Measurements from ENCODE around the gene CENPB.

CENPB gene

DNA sequence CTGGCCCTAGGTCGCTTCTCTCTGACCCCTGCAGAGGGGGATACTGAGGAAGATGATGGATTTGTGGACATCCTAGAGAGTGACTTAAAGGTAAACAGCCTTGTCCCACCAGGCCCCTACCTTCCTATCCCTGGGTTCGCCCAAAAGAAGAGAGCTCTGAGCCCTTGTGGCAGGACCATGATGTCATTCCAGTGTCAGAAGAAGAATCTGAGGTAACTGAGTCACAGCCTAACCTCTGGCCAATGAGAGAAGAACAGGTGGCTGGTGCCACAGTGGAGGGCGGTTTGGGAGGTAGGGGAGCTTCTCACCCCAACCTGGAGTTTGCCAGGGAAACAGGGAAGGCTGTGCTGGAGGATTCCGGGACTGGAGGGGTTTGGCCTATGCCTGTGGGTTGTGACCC, 14.8 kb upstream of the CENPB start:
- Histone ChIP-seq H3K27me3 (ENCODE audit: insufficient read depth, low read length) (no peaks in the 10 kb centered on the region), H3F3A (ENCODE audit: insufficient read depth, low read length) (no peaks in the 10 kb centered on the region), H3K9ac (ENCODE audit: low read length) (no peak overlapping the region), H2AFZ (ENCODE audit: low read length) (no peak overlapping the region), H3K36me3 (ENCODE audit: insufficient read depth, low read length) (peaks cover 64% of the 10 kb centered on the region), H3K4me3 (ENCODE audit: low read depth, low read length, poor library complexity, severe bottlenecking) (no peak overlapping the region), H4K20me1 (ENCODE audit: insufficient read depth, low read length) (no peaks in the 10 kb centered on the region), H3K9me3 (ENCODE audit: low read length) (no peaks in the 10 kb centered on the region), H3K79me2 (ENCODE audit: insufficient read depth, low read length) (0 out of 2 replicates have a peak, but pooled peaks cover 6% of the 10 kb centered on the region), H3K9me2 (ENCODE audit: low read depth, low read length) (no peaks in the 10 kb centered on the region), H3K4me1 (ENCODE audit: insufficient read depth, low read length, severe bottlenecking) (peaks cover 35% of the 10 kb centered on the region), H3K27ac (ENCODE audit: low read depth, low read length, poor library complexity, severe bottlenecking) (no peak overlapping the region), H3K4me2 (ENCODE audit: low read length) (no peak overlapping the region)
- no peak for TF ChIP-seq EZH2 (IDR thresholded peaks at IDR 0.05; ENCODE audit: borderline replicate concordance, low read length)
- TF ChIP-seq, protein P1, sequence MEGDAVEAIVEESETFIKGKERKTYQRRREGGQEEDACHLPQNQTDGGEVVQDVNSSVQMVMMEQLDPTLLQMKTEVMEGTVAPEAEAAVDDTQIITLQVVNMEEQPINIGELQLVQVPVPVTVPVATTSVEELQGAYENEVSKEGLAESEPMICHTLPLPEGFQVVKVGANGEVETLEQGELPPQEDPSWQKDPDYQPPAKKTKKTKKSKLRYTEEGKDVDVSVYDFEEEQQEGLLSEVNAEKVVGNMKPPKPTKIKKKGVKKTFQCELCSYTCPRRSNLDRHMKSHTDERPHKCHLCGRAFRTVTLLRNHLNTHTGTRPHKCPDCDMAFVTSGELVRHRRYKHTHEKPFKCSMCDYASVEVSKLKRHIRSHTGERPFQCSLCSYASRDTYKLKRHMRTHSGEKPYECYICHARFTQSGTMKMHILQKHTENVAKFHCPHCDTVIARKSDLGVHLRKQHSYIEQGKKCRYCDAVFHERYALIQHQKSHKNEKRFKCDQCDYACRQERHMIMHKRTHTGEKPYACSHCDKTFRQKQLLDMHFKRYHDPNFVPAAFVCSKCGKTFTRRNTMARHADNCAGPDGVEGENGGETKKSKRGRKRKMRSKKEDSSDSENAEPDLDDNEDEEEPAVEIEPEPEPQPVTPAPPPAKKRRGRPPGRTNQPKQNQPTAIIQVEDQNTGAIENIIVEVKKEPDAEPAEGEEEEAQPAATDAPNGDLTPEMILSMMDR (IDR thresholded peaks at IDR 0.05; ENCODE audit: low read length) = no peak

DNA sequence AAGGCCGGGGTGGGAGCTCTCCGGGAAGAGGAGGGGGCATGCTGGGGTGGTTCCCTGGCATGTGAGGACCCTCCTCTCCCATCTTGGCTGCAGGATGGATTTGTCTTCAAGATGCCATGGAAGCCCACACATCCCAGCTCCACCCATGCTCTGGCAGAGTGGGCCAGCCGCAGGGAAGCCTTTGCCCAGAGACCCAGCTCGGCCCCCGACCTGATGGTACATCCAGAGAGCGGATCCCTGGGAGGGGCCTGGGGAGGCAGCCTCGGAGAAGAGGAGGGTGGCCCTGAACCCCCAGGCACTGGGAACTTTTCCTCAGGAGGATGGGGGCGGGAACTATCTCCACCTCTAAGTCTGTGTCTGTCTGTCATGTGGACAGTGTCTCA, 14.3 kb upstream of the CENPB start:
- TF ChIP-seq, protein P1 (IDR thresholded peaks at IDR 0.05; ENCODE audit: low read length) = no peak
- no peak for TF ChIP-seq EZH2 (IDR thresholded peaks at IDR 0.05; ENCODE audit: borderline replicate concordance, low read length)
- Histone ChIP-seq H3K4me1 (ENCODE audit: insufficient read depth, low read length, severe bottlenecking) (peaks cover 35% of the 10 kb centered on the region), H3F3A (ENCODE audit: insufficient read depth, low read length) (no peaks in the 10 kb centered on the region), H3K9me3 (ENCODE audit: low read length) (no peaks in the 10 kb centered on the region), H3K4me2 (ENCODE audit: low read length) (no peak overlapping the region), H3K36me3 (ENCODE audit: insufficient read depth, low read length) (peaks cover 59% of the 10 kb centered on the region), H3K9me2 (ENCODE audit: low read depth, low read length) (no peaks in the 10 kb centered on the region), H3K4me3 (ENCODE audit: low read depth, low read length, poor library complexity, severe bottlenecking) (no peak overlapping the region), H4K20me1 (ENCODE audit: insufficient read depth, low read length) (no peaks in the 10 kb centered on the region), H2AFZ (ENCODE audit: low read length) (no peak overlapping the region), H3K27ac (ENCODE audit: low read depth, low read length, poor library complexity, severe bottlenecking) (peak overlapping the region; percentile 95), H3K9ac (ENCODE audit: low read length) (no peak overlapping the region), H3K27me3 (ENCODE audit: insufficient read depth, low read length) (no peaks in the 10 kb centered on the region), H3K79me2 (ENCODE audit: insufficient read depth, low read length) (0 out of 2 replicates have a peak, but pooled peaks cover 6% of the 10 kb centered on the region)

DNA sequence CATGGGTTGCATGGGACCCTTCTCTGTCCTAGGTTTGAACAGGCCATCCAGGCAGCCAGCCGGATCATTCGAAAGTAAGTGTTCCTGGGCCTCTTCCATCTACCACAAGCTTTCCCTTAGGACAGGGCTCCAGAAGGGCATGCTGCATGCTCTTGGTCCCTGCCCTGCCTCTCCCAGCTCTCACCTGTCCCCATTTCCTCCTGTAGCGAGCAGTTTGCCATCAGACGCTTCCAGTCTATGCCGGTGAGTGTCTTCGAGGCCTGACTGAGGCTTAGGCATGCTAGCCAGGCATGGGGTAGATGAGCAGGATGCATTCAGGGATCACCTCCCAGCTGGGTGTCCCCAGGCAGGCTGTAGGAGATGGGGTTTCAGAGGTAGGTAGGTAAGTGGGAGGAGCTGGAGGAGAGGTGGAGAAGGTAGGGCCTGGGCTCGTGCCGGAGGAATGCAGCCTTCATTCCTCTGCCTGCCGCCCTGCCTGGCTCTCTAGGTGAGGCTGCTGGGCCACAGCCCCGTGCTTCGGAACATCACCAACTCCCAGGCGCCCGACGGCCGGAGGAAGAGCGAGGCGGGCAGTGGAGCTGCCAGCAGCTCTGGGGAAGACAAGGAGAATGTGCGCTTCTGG, 13.8 kb upstream of the CENPB start:
- H3K27ac ChIP-seq (ENCODE audit: low read depth, low read length, poor library complexity, severe bottlenecking) = peak overlapping the region; percentile 95
- TF ChIP-seq, protein P1 (IDR thresholded peaks at IDR 0.05; ENCODE audit: low read length) = no peak
- TF ChIP-seq EZH2 (IDR thresholded peaks at IDR 0.05; ENCODE audit: borderline replicate concordance, low read length) = no peak
- H4K20me1 ChIP-seq (ENCODE audit: insufficient read depth, low read length) = no peaks in the 10 kb centered on the region
- no peak overlapping the region for H2AFZ ChIP-seq (ENCODE audit: low read length)
- H3K9me3 ChIP-seq (ENCODE audit: low read length) = no peaks in the 10 kb centered on the region
- 0 out of 2 replicates have a peak, but pooled peaks cover 6% of the 10 kb centered on the region for H3K79me2 ChIP-seq (ENCODE audit: insufficient read depth, low read length)
- H3K4me1 ChIP-seq (ENCODE audit: insufficient read depth, low read length, severe bottlenecking) = peaks cover 36% of the 10 kb centered on the region
- H3K27me3 ChIP-seq (ENCODE audit: insufficient read depth, low read length) = no peaks in the 10 kb centered on the region
- H3K4me2 ChIP-seq (ENCODE audit: low read length) = peak overlapping the region; percentile 95
- H3K4me3 ChIP-seq (ENCODE audit: low read depth, low read length, poor library complexity, severe bottlenecking) = peak overlapping the region; percentile 23
- H3K9ac ChIP-seq (ENCODE audit: low read length) = peak overlapping the region; percentile 19; the same call in 1 of the 2 replicates
- H3K9me2 ChIP-seq (ENCODE audit: low read depth, low read length) = no peaks in the 10 kb centered on the region
- no peaks in the 10 kb centered on the region for H3F3A ChIP-seq (ENCODE audit: insufficient read depth, low read length)
- peaks cover 54% of the 10 kb centered on the region for H3K36me3 ChIP-seq (ENCODE audit: insufficient read depth, low read length)
